Glutamatergic neuron (in vitro differentiated cells): ENCODE measurements around the gene SMTNL1. TPM values are rescaled to one million over a fixed set of nuclear protein-coding genes. Genes with fewer than 3 reads are reported as not detected.
"Not testable (repeated sequence)": the region's sequence is repeated elsewhere in the genome, so short reads cannot be mapped to it uniquely, and the experiment has no call there.

Experiments used
- DNase-seq: peaks from one replicate; pipeline ENCODE4 v3.0.0; 2022
- H3K27ac Mint-ChIP-seq: one replicate; pipeline ENCODE4 v1.8.0; 2020; ENCODE audit warnings: mild to moderate bottlenecking, mixed read lengths, inconsistent platforms; ENCODE audit not compliant: unreplicated experiment
- H3K27me3 Mint-ChIP-seq: one replicate; pipeline ENCODE4 v1.8.0; 2020; ENCODE audit warnings: mild to moderate bottlenecking, moderate library complexity, mixed read lengths, inconsistent platforms; ENCODE audit not compliant: unreplicated experiment
- H3K36me3 Mint-ChIP-seq: one replicate; pipeline ENCODE4 v1.8.0; 2020; ENCODE audit warnings: mild to moderate bottlenecking, mixed read lengths, inconsistent platforms; ENCODE audit not compliant: unreplicated experiment
- H3K4me1 Mint-ChIP-seq: one replicate; pipeline ENCODE4 v1.8.0; 2020; ENCODE audit warnings: mild to moderate bottlenecking, low read depth, mixed read lengths, inconsistent platforms; ENCODE audit not compliant: unreplicated experiment
- H3K4me3 Mint-ChIP-seq: one replicate; pipeline ENCODE4 v1.8.0; 2020; ENCODE audit warnings: mild to moderate bottlenecking, mixed read lengths, inconsistent platforms; ENCODE audit not compliant: unreplicated experiment
- H3K9me3 Mint-ChIP-seq: one replicate; pipeline ENCODE4 v1.8.0; 2020; ENCODE audit warnings: mild to moderate bottlenecking, moderate library complexity, mixed read lengths, inconsistent platforms; ENCODE audit not compliant: unreplicated experiment
- total RNA-seq: library from RNA; stranded (reverse); fragmentation: NEBNext Ultra II Directional; extraction: Animal tissue kit (Norgen Biotek cat#: 25700); gene quantifications from one replicate; pipeline ENCODE4 v1.2.1, GENCODE V29; 2021; ENCODE audit not compliant: unreplicated experiment
- TF ChIP-seq, protein P1 (sequence below): fragments of 200-600 bp; sonication (generic); IDR thresholded peaks from one replicate; pipeline ENCODE4 v1.5.0; 2021; ENCODE audit not compliant: partially characterized antibody, unreplicated experiment

Gene SMTNL1
- total RNA-seq, 1 donor from 2014 or later, result not detected

DNA sequence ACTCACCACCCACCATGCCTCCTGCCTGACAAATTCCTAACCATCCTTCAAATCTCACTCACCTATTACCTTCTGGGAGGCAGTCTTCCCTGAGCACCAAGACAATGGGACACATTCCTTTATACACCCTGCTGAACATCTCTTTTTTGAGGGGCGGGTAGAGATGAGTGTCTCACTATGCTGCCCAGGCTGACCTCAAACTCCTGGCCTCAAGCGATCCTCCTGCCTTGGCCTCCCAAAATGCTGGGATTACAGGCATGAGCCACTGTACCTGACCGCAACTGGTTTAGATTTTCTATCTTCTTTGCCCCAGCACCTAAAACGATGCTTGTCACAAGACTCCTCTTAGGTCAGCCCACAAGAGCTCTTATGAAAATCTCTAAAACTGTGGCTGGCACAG lies 14.0 kb upstream of the SMTNL1 start:
- peaks cover 4% of the 10 kb centered on the region for H3K27me3 Mint-ChIP-seq
- H3K4me1 Mint-ChIP-seq, result peaks cover 2% of the 10 kb centered on the region
- peaks cover 3% of the 10 kb centered on the region for H3K9me3 Mint-ChIP-seq
- TF ChIP-seq, protein P1, sequence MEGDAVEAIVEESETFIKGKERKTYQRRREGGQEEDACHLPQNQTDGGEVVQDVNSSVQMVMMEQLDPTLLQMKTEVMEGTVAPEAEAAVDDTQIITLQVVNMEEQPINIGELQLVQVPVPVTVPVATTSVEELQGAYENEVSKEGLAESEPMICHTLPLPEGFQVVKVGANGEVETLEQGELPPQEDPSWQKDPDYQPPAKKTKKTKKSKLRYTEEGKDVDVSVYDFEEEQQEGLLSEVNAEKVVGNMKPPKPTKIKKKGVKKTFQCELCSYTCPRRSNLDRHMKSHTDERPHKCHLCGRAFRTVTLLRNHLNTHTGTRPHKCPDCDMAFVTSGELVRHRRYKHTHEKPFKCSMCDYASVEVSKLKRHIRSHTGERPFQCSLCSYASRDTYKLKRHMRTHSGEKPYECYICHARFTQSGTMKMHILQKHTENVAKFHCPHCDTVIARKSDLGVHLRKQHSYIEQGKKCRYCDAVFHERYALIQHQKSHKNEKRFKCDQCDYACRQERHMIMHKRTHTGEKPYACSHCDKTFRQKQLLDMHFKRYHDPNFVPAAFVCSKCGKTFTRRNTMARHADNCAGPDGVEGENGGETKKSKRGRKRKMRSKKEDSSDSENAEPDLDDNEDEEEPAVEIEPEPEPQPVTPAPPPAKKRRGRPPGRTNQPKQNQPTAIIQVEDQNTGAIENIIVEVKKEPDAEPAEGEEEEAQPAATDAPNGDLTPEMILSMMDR, result no peak
- H3K36me3 Mint-ChIP-seq, result no peaks in the 10 kb centered on the region
- no peak overlapping the region for H3K27ac Mint-ChIP-seq
- DNase-seq, result no peak
- H3K4me3 Mint-ChIP-seq, result no peak overlapping the region

DNA sequence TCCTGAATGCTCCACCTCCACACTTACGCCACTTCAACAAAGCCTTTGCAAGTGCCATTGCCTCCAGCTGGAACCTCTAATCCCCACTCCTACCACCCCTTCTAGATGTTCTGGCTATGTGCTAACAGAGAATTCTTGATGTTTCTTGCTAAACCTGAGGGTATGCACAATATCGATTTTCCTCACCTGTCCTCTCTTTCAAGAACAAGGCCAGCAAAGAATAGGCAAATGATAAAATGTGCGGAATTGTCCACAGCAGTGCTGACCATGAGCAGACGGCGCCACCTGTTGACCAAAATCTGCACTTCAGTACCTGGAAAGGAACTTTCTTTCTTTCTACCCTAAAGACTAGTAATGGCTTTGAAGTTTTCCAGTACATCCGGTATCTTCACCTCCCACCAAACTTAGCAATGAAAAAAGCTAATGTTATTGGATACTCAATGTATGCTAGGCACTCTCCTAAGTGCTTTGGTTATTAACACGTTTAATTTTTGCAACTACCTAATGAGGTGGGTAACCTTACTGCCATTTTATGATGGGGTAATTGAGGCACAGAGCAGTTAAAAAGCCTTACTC lies 10.3 kb upstream of the SMTNL1 start:
- Mint-ChIP-seq H3K36me3 (no peaks in the 10 kb centered on the region), H3K4me1 (peaks cover 6% of the 10 kb centered on the region), H3K4me3 (no peak overlapping the region), H3K27me3 (peaks cover 7% of the 10 kb centered on the region), H3K27ac (no peak overlapping the region), H3K9me3 (peaks cover 4% of the 10 kb centered on the region)
- DNase-seq, result peak; percentile 83
- TF ChIP-seq, protein P1, result peak; percentile 77

DNA sequence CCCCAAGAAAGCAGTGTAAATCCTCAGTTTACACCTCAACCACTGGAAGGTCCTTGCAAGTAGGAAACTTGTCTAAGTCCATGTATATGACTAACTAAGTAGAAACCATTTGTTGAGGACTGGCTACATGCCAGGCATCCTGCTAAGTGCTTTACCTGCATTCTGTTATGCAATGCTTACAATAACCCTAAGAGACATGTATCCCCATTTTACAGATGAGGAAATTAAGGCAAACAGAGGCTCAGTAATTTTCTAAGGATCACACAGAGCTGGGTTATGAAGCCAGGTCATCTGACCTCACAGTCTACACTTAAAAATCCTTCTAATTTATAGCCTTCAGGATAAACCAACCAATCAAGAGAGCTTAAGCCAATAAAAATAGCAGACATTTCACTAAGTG lies 8.4 kb upstream of the SMTNL1 start:
- H3K4me3 Mint-ChIP-seq, result no peak overlapping the region

DNA sequence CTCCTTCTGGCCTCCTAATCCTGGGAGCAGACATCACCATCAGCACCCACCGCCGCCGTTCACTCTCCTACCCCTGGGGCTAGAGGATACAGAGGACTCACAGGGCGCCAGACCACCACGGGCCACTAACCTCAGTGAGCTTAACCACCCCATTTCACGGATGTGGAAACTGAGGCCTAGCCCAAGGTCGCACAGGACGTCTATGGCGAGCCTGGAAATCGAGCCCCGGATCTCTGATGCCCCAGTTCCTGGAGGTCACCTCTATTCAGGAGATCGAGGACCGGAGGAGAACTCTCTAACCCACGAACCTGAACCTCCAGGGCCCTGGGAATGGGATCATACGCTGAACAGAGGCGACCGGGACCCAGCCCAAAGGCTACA lies 7.2 kb upstream of the SMTNL1 start:
- Mint-ChIP-seq H3K27ac (no peak overlapping the region), H3K4me1 (peaks cover 6% of the 10 kb centered on the region), H3K9me3 (peaks cover 5% of the 10 kb centered on the region), H3K27me3 (peaks cover 11% of the 10 kb centered on the region), H3K4me3 (peak overlapping the region; percentile 94), H3K36me3 (no peaks in the 10 kb centered on the region)
- DNase-seq, result no peak
- TF ChIP-seq, protein P1, result no peak

More for the DNA sequence above, 8.4 kb upstream of the SMTNL1 start:
- Mint-ChIP-seq H3K4me1 (peaks cover 6% of the 10 kb centered on the region), H3K9me3 (peaks cover 5% of the 10 kb centered on the region), H3K27me3 (peaks cover 11% of the 10 kb centered on the region), H3K36me3 (no peaks in the 10 kb centered on the region), H3K27ac (no peak overlapping the region)
- DNase-seq, result no peak
- TF ChIP-seq, protein P1, result no peak

DNA sequence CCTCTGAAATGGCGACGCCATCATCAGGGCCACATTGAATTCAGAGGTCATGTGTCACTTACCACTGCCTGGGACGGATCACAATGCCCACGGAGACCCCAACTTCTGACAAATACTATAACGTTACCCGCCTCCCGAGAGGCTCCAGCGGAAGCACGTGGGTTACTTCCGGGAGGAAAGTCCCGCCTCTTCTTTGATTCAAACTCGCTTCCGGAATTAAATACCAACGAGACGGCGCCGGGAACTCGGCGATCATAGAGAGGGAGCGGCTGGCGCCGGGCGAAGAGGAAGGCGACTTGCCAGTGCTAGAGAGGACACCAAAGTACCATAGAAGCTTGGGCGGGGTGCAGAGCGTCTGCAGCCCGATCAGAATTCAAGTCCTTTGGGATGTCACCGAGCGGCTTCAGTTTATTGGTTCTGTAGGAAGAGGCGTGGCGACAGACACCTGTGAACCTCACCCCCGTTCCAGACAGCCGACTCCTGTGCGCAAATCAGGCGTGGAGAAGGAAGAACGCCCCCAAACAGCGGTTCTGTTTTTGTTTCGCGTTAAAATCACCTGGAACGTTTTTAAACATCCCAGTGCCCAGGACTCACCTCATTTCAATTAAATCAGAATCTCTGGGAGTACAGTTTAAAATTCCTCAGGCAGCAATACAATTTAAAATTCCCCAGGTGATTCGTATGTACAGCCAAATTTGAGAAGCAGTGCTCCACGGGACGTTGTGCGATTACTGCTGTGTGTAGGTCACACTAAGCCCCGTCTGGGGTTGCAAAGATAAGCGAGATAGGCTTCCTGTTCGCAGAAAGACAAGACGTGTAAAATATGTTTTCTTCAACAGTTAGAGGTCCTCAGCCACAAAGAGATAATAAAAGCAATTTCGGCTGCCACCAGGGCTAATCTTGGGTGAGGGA lies 6.5 kb upstream of the SMTNL1 start, which contains the start of gene TIMM10:
TSS of gene TIMM10 (minus strand) at position 159 of the 912 bp plus-strand sequence. CDS start 565 bp downstream, outside the sequence.
- H3K4me3 Mint-ChIP-seq, result peak within 1 kb of the TSS; percentile 94

DNA sequence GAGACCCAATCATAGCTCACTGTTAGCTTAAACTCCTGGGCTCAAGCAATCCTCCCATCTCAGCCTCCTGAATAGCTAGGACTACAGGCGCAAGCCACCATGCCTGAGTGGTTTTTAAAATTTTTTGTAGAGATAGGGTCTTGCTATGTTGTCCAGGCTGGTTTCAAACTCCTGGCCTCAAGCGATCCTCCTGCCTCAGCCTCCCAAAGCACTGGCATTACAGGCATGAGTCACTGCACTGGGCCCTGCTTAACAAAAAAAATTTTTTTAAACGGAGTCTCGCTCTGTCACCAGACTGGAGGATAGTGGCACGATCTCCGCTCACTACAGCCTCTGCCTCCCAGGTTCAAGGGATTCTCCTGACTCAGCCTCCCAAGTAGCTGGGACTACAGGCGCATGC lies 2.9 kb upstream of the SMTNL1 start:
- H3K27me3 Mint-ChIP-seq, result peaks cover 10% of the 10 kb centered on the region
- H3K4me3 Mint-ChIP-seq, H3K27ac Mint-ChIP-seq, H3K36me3 Mint-ChIP-seq, DNase-seq, H3K9me3 Mint-ChIP-seq, H3K4me1 Mint-ChIP-seq: not testable (repeated sequence)

More for the DNA sequence above, 6.5 kb upstream of the SMTNL1 start, which contains the start of gene TIMM10:
- Mint-ChIP-seq H3K4me1 (peaks cover 6% of the 10 kb centered on the region), H3K27me3 (peaks cover 11% of the 10 kb centered on the region), H3K9me3 (peaks cover 5% of the 10 kb centered on the region), H3K27ac (peak within 1 kb of the TSS; percentile 30), H3K36me3 (peaks cover 5% of the 10 kb centered on the region)
- TF ChIP-seq, protein P1, result no peak
- peak; percentile 91 for DNase-seq
